ENCODE data around the gene C11orf71.

DNA sequence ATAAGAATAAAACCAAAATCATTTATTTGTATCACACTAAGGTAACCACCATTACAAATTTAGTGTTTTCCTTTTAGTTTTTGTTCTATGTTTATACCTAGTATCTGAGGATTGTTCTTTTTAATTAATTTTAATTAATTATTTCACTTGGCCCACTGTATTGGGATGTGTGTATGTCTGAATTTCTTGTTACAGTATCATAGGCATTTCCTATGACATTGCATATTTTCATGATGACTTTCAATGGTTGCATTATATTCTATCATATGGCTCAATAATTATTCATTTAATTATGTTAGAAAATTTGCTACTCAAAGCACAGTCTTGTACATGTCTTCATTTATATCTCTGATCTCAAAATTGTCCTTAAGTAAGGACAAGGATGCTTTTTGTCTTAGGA, 41.0 kb downstream of the C11orf71 start:
- TF ChIP-seq, protein P1, sequence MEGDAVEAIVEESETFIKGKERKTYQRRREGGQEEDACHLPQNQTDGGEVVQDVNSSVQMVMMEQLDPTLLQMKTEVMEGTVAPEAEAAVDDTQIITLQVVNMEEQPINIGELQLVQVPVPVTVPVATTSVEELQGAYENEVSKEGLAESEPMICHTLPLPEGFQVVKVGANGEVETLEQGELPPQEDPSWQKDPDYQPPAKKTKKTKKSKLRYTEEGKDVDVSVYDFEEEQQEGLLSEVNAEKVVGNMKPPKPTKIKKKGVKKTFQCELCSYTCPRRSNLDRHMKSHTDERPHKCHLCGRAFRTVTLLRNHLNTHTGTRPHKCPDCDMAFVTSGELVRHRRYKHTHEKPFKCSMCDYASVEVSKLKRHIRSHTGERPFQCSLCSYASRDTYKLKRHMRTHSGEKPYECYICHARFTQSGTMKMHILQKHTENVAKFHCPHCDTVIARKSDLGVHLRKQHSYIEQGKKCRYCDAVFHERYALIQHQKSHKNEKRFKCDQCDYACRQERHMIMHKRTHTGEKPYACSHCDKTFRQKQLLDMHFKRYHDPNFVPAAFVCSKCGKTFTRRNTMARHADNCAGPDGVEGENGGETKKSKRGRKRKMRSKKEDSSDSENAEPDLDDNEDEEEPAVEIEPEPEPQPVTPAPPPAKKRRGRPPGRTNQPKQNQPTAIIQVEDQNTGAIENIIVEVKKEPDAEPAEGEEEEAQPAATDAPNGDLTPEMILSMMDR (IDR thresholded peaks at IDR 0.05): no peak
- TF ChIP-seq ZFX (IDR thresholded peaks at IDR 0.05; ENCODE audit: borderline replicate concordance): no peak
